Measurements from ENCODE around the gene TCAF1.

DNA sequence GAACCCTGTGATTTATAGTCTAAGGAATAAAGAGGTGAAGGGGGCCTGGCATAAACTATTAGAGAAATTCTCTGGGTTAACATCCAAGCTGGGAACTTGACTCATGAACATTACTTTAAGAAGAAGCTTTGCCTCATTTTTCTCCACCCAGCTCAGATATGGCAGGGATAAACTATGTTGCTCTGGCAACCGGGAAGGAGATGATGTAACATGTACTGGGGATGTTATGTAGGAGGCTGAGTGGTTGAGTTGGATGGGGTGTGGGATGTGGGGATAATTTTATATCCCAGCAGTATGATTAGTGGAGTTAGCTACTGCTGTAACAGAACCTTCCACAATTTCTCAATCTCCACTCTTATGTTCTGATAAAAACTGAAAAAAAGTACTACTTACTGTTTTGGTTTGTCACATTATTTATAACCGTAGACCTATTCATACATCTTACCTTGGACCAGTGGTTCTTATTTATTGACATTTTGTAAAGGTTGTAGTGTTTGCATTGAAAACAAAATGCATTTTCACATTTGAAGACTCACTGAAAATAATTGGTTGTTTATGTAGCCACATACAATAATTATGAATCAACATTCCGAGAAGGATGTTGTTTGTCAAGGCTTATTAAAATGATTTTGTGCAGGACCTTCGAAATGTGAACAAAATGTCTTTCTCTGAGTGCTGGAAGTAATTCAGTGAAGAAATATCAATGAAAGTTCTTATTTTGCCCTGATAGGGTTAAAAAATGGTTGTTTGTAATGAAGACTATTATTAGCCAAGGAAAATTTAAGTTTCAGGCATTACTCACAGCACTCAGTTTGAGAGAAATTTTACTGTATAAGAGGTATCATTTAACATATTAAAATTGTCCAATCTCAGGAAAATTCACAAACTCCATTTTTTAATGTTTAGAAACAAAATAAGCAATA lies 34.4 kb upstream of the TCAF1 start:
- TF ChIP-seq POLR2A (IDR thresholded peaks at IDR 0.05) (no peak), EP300 (IDR thresholded peaks at IDR 0.05) (no peak)
- TF ChIP-seq, protein P1, sequence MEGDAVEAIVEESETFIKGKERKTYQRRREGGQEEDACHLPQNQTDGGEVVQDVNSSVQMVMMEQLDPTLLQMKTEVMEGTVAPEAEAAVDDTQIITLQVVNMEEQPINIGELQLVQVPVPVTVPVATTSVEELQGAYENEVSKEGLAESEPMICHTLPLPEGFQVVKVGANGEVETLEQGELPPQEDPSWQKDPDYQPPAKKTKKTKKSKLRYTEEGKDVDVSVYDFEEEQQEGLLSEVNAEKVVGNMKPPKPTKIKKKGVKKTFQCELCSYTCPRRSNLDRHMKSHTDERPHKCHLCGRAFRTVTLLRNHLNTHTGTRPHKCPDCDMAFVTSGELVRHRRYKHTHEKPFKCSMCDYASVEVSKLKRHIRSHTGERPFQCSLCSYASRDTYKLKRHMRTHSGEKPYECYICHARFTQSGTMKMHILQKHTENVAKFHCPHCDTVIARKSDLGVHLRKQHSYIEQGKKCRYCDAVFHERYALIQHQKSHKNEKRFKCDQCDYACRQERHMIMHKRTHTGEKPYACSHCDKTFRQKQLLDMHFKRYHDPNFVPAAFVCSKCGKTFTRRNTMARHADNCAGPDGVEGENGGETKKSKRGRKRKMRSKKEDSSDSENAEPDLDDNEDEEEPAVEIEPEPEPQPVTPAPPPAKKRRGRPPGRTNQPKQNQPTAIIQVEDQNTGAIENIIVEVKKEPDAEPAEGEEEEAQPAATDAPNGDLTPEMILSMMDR (IDR thresholded peaks at IDR 0.05) = no peak

All from tibial nerve (tissue), 4 donors.